Activated naive CD4-positive, alpha-beta T cell treated with anti-CD3 and anti-CD28 coated beads, Interleukin-2, amount 10 ng/mL, durations not matched to agents 5 hours and 36 hours (primary cell): ENCODE measurements around the gene HS3ST4. TPM values are rescaled to one million over a fixed set of nuclear protein-coding genes. Genes with fewer than 3 reads are reported as not detected.

Experiments used
- microRNA-seq: library from miRNA; unstranded; fragments of <30 nt; microRNA quantifications from one replicate; pipeline ENCODE4 v1.2.0, GENCODE V29; 2022; ENCODE audit warnings: borderline microRNAs expressed, borderline replicate concordance
- total RNA-seq, 2 experiments: library from RNA; stranded (reverse); gene quantifications; one replicate each; pipeline ENCODE4 v1.2.3, GENCODE V29; 2021

HS3ST4 gene
- not detected for total RNA-seq

DNA sequence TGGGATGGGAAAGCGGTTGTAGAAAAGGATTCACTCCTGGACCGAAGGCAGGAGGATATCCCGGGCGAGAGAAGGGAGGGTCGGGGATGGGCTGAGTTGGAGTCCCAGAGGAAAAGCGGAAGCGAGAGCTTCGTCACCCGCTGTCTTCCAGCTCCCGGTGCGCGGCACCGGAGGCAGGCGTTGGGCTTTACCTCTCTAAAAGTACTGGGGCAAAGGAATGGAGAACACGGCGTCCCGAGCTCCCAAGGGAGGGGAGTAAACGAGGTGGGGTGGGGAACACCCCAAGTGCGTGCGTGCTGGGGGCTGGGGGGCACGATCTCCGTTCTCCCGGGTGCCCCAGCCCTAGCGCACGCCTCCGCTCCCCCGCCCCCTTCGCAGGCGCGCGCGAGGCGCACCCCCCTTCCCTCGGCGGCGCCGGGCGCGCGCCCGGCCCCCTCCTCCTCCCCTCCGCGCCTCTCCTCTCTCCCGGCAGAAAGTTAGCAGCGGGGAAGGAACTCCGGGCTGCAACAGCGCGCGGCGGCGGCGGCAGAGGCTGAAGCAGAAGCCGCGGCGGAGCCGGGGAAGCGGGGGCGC is at the start of gene HS3ST4:
Gene HS3ST4 (plus strand): TSS at position 441 of the 573 bp plus-strand sequence.

Small RNA genes within 50 kb of the gene (microRNA-seq; reads per million reads assigned to microRNA genes)
- gene MIR548W = not detected
